ENCODE measurements around the gene INAFM2.

DNA sequence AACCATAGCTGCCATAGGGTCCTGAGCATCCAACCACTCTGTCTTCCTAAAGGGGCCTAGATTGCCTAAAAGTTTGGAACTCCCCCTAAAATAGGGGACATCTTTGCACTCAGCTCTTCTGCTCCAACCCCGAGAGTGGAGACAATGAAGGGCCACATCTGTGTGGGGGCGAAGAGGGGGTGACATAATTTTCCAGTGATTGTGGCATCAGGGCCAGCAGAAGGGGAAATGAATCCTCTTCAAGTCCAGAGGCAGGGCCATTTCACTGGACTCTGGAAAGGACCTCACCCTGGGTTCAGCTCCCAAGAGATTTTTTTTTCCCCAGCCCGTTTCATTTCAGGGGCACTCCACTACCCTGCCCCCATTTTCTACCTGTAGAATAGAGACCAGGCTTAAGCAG, 36.0 kb upstream of the INAFM2 start:
- TF ChIP-seq, protein P1, sequence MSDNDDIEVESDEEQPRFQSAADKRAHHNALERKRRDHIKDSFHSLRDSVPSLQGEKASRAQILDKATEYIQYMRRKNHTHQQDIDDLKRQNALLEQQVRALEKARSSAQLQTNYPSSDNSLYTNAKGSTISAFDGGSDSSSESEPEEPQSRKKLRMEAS (IDR thresholded peaks at IDR 0.05; ENCODE audit: low read depth, low read length) = no peak
- TF ChIP-seq, protein P2, sequence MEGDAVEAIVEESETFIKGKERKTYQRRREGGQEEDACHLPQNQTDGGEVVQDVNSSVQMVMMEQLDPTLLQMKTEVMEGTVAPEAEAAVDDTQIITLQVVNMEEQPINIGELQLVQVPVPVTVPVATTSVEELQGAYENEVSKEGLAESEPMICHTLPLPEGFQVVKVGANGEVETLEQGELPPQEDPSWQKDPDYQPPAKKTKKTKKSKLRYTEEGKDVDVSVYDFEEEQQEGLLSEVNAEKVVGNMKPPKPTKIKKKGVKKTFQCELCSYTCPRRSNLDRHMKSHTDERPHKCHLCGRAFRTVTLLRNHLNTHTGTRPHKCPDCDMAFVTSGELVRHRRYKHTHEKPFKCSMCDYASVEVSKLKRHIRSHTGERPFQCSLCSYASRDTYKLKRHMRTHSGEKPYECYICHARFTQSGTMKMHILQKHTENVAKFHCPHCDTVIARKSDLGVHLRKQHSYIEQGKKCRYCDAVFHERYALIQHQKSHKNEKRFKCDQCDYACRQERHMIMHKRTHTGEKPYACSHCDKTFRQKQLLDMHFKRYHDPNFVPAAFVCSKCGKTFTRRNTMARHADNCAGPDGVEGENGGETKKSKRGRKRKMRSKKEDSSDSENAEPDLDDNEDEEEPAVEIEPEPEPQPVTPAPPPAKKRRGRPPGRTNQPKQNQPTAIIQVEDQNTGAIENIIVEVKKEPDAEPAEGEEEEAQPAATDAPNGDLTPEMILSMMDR (IDR thresholded peaks at IDR 0.05; ENCODE audit: low read depth, low read length) = no peak
